ENCODE data around the gene RPH3AL. TPM values are rescaled to one million over a fixed set of nuclear protein-coding genes. Genes with fewer than 3 reads are reported as not detected.
A peak's percentile ranks its signal among the peaks of the same experiment; 100 is the strongest.

RPH3AL gene, protein sequence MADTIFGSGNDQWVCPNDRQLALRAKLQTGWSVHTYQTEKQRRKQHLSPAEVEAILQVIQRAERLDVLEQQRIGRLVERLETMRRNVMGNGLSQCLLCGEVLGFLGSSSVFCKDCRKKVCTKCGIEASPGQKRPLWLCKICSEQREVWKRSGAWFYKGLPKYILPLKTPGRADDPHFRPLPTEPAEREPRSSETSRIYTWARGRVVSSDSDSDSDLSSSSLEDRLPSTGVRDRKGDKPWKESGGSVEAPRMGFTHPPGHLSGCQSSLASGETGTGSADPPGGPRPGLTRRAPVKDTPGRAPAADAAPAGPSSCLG
- total RNA-seq: 10 to 100 TPM; 31.4 to 92.4 (median 48.6) TPM

DNA sequence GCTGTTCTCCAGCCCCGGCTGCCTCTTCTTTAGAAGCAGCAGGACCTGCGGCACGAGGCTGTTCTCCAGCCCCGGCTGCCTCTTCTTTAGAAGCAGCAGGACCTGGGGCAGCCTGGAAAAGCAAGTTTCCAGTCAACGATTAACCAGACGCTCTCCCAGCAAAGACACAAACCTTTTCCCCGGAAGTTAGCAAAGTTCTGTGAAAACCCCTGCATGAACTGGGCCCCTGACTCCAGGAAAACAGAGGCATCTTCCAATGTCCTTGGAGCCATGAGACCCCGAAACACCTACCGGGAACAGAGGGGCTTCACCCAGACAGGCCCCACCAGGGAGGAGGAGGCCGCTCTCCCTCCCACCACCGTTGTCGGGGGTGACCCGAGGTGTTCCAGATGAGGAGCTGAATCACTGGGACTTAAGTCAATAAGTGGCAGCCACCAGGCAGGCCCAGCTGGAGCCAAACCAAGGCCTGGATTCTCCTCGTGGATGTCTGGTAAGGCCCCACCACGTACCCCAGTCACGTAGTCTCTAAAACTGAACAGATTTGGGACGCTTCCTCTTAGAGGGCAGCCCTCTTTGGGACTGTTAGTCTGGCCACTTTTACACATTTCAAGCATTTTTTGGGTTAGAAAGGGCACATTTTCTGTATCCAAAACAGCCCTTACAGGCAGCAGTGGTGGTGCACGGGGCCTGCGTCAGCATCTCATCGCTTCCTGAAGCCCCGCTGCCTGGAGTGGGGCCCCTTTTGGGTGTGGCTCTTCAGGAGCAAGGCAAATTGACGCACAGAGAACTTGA is at the start of gene RPH3AL:
RPH3AL (minus strand) TSS at position 387 of the 792 bp plus-strand sequence. CDS start 25,264 bp downstream, outside the sequence.
- Histone ChIP-seq H3K4me1 (peaks cover 0 to 48% (median 8%) of the 10 kb centered on the region in 4 donors), H3K27me3 (no peaks in the 10 kb centered on the region), H3K9me3 (no peaks in the 10 kb centered on the region), H3K36me3 (no peaks in the 10 kb centered on the region), H3K27ac (peak within 1 kb of the TSS; percentile 35 to 97 (median 88)), H3K4me3 (peak within 1 kb of the TSS in 2 of 4 donors; percentile 41 to 50)
- DNase-seq: peak in 2 of 3 donors; percentile 87
- TF ChIP-seq POLR2A (IDR thresholded peaks at IDR 0.05): peak in 1 of 2 donors; percentile 69
- TF ChIP-seq, protein P1, sequence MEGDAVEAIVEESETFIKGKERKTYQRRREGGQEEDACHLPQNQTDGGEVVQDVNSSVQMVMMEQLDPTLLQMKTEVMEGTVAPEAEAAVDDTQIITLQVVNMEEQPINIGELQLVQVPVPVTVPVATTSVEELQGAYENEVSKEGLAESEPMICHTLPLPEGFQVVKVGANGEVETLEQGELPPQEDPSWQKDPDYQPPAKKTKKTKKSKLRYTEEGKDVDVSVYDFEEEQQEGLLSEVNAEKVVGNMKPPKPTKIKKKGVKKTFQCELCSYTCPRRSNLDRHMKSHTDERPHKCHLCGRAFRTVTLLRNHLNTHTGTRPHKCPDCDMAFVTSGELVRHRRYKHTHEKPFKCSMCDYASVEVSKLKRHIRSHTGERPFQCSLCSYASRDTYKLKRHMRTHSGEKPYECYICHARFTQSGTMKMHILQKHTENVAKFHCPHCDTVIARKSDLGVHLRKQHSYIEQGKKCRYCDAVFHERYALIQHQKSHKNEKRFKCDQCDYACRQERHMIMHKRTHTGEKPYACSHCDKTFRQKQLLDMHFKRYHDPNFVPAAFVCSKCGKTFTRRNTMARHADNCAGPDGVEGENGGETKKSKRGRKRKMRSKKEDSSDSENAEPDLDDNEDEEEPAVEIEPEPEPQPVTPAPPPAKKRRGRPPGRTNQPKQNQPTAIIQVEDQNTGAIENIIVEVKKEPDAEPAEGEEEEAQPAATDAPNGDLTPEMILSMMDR (IDR thresholded peaks at IDR 0.05): no peak

DNA sequence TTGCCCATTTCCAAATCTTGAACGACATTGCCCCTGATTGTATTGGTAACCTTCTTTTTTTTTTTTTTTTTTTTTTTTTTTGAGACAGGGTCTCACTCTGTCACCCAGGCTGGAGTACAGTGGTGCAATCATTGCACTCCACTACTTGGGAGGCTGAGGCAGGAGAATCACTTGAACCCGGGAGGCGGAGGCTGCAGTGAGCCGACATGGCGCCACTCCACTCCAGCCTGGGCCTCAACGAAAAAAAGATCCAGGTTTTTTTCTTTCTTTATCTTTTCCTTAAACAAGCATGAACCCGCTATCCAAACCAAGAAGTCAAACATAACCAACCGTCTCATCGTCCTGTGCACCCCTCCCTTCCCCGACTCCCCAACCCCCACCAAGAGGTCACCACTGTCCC is 47.6 kb upstream of the RPH3AL start:
- DNase-seq: no peak
- no peak for TF ChIP-seq POLR2A (IDR thresholded peaks at IDR 0.05)
- TF ChIP-seq, protein P1 (IDR thresholded peaks at IDR 0.05): no peak
- H3K9me3 ChIP-seq: no peaks in the 10 kb centered on the region
- H3K4me3 ChIP-seq: no peak overlapping the region
- H3K27ac ChIP-seq: no peak overlapping the region
- no peaks in the 10 kb centered on the region for H3K4me1 ChIP-seq
- H3K36me3 ChIP-seq: no peaks in the 10 kb centered on the region
- H3K27me3 ChIP-seq: no peaks in the 10 kb centered on the region

DNA sequence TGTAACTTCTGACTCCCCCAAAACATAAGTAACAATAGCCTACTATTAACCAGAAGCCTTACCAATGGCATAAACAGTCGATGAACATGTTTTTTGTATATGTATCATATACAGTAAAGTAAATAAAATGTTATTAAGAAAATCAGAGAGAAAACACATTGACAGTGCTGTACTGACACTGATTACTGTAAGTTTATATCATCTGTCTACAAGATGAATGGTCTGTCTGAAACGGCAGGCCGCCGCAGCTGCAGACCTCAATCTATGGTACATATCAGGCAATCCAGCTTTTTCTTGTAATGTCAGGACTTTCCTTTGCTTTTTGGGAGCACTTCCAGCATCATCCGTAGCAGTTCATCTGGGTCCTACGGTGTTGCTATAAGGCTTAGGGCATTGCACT is 44.2 kb upstream of the RPH3AL start:
- H3K4me3 ChIP-seq: no peak overlapping the region
- no peak for TF ChIP-seq POLR2A (IDR thresholded peaks at IDR 0.05)
- TF ChIP-seq, protein P1 (IDR thresholded peaks at IDR 0.05): no peak
- DNase-seq: no peak
- H3K27ac ChIP-seq: no peak overlapping the region
- no peaks in the 10 kb centered on the region for H3K36me3 ChIP-seq
- no peaks in the 10 kb centered on the region for H3K27me3 ChIP-seq
- H3K9me3 ChIP-seq: no peaks in the 10 kb centered on the region
- peaks cover 0 to 11% (median 1%) of the 10 kb centered on the region in 4 donors for H3K4me1 ChIP-seq

DNA sequence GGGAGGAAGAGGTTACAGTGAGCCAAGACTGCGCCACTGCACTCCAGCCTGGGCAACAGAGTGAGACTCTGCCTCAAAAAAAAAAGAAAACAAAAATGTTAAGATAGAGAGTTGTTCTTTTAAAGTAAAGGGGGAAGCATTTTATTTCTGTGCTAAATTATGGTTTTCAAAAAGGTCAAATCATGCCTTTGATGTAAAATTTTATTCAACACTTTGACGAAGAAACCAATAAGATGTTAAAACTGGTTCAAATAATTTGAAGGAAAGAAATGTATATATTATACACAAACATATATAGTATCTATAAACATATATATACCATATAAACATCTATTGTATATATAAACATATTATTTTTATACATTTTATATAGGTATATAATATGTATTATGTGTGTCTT is 43.4 kb upstream of the RPH3AL start:
- Histone ChIP-seq H3K4me3 (no peak overlapping the region), H3K27me3 (no peaks in the 10 kb centered on the region), H3K9me3 (no peaks in the 10 kb centered on the region), H3K36me3 (no peaks in the 10 kb centered on the region), H3K27ac (no peak overlapping the region), H3K4me1 (peaks cover 0 to 11% (median 1%) of the 10 kb centered on the region in 4 donors)
- TF ChIP-seq, protein P1 (IDR thresholded peaks at IDR 0.05): no peak
- no peak for TF ChIP-seq POLR2A (IDR thresholded peaks at IDR 0.05)
- no peak for DNase-seq

DNA sequence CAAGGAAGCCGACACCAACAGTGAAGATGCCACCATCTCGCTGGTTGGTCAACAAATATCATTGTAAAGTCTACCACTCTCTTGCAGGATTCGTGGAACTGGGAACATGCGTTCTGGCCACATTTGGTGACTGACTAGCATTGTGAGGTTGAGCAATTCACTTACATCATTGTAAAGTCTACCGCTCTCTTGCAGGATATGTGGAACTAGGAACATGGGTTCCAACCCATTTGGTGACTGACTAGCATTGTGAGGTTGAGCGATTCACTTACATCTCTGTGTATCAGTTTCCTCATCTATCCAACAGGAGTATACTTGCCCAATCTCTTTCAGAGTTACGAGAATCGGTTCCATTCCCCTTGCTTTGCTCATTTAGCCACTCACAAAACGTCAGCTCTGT is 42.6 kb upstream of the RPH3AL start:
- Histone ChIP-seq H3K36me3 (no peaks in the 10 kb centered on the region), H3K4me3 (no peak overlapping the region), H3K27ac (no peak overlapping the region), H3K27me3 (no peaks in the 10 kb centered on the region), H3K9me3 (no peaks in the 10 kb centered on the region), H3K4me1 (peaks cover 0 to 11% (median 1%) of the 10 kb centered on the region in 4 donors)
- no peak for TF ChIP-seq POLR2A (IDR thresholded peaks at IDR 0.05)
- TF ChIP-seq, protein P1 (IDR thresholded peaks at IDR 0.05): no peak
- no peak for DNase-seq

Measured in Peyer's patch (tissue), 4 donors.